Measurements from ENCODE around the gene ADTRP.

Gene ADTRP

GRCh38 chr6:11722805-11723631 is 55.6 kb downstream of the ADTRP start:
- no peak for DNase-seq

DNA sequence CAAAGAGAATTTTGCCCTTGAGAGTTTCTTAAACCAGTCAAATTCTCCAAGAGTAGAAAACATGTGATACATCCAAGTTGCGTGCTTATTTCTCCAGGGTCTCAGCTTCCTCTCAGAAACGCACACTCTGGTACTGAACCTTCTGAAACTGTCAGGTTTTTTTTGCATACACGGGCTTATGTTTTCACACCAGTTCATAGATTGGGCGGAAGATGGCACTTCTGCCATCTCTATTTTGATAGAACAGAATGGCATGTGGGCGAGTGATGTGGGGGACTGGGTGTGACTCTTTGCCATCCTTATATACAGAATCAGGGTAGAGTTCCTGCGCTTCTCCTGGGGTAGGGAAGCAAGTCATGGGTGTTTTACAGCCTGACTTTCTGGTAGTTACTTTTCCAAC is 56.4 kb downstream of the ADTRP start:
- DNase-seq = no peak

DNA sequence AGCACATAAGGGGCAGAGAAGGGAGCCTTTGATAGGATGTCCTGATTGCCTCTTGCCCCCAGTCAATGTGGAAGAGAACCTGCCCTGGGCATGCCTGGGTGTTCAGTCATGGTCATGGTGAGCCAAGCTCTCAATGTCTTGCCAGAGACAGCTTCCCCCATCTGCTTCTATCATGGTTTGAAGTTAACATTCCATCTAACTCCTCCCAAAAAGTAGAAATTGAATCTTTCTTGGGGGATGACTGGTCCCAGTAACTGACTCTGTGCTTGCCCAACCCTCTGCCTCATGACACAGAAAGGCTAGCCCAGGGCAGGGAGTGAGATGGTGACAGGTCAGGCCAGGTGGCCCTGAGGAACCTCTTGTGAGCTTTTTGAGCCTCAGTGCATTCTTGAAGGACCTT is 60.1 kb downstream of the ADTRP start:
- no peak for DNase-seq

DNA sequence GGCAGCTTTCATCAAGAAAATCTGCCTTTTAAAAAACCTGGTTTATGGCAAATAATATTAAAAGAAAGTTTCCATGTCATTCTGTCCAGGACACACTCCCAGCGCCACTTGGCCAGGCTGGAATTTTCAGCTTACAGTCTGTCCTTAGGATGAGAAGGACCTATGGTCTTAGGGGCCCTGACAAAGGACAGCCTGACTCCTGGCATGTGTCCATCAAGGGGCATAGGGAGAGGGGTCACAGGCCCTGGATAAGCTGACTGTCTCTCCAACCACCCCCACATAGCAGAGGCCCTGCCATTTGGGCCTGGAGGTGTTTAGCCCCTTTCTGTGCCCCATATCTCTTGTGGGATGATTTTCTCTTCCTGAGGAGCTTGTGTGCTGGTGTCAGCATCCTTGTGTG is 60.6 kb downstream of the ADTRP start:
- DNase-seq = no peak

DNA sequence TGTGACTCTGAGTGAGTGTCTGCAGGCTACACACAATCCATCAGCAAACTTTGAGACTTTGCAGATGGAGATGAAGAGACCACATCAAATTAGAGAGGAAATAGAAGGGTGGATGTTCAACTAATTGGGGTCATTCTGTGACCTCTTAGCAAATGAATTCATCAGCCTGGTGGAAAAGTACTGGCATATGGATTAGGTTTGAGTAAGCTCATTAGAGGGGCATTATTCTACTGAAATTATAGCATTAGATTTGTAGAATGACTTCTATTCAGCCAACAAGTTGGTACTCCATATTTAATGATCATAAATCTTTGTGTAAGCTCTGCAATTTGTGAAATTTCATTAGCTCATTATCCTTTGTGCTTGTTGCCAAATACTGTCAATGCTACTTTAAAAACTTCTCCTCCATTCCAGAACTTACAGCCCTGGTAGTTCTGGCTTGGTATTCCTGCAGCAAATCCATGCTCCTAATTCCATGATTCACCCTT is 63.8 kb downstream of the ADTRP start:
- no peak for DNase-seq

DNA sequence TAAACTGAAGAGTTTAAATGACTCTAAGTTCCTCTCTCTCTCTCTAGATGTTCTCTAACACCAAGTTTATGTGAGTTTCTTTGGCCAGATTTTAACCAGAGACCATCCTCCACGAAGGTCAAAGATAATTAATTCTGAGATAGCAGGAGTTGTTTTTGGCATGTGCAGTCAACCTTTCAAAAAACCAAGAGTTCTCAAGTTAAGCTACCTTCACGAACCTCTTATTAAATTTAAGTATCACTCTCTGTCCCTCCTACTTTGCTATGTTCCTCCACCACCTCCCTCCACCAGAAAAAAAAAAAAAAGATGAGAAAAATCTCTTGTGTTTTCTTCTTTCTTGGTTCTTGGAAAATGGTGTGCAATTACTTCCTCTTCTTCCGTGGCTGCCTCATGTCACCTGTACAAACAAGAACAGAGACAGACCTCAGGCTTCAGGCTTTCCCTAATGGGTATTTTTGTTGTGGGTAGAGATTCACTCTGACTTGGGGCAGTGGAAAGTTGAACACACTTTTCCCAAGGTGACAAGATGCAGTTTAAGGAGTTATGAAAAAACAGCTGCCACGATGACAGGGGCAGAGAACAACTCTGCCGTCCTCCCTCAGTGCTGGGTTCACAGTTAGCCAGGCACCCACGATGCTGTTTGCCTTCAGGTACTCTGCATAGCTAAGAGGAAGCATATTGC is 64.3 kb downstream of the ADTRP start:
- no peak for DNase-seq

DNA sequence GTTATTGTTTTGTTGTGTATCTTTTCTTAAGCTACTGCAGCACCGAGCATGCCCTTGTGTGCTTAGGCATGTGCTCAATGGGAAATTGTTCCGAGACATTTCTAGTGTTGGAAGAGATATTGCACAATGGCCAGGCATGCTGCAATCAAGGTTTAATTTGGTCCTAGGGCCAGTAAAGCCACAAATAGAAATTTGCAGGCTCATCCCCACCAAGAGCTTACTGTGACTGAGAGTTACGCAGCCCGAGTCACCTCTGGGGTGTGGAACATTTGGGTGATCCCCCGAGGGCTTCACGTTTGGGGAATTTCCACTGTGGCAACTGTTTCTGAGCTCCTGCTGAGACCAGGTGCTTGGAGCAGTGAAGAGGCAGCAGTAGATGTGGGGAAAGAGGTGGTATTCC is 65.8 kb downstream of the ADTRP start:
- no peak for DNase-seq

GRCh38 chr6:11711984-11712711 is 66.5 kb downstream of the ADTRP start:
- DNase-seq = no peak

DNA sequence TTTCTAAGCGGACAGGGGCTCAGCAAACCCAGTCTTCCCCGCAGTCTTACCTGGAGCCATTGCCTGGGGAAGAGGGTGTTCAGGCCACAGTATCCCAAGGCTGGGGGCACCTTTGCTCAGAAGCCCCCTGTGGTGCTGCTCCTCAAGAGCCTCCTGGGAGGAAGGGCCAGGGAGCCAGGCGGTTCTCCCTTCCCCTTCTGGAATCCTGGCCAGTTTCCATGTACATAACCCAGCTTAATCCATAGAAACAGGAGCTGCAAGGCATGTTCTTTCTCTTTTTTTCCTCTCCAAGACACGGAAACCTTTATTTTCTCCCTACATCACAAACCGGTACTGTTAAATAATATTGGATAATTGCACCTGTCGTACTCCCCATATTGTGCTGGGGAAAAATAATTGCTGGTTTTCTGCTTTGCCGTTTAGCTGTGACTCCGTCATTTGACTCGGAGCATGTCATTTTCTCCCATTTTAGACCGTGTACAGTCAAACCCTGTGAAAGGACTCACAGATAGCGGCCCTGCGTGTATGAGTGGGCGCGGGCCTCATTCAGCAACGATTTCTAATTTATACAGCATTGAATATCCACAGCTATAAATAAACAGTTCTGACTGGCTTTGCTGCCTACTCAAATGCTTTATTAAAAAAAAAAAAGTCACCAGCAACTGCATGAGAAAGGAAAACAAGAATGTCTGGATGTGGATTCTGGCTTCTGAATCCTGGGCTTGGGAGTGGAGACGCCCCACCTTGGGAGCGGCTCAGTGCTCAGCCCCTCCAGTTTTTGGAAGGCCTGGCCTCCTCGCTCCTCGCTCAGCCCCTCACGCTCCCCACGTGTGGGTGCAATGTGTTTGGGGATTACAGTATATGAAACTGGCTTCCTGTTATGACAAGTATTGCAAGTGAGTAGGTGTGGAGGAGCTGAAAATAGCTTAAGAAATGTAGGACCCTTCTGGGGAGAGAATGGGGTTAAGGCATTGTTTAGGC is 67.3 kb downstream of the ADTRP start:
- DNase-seq = no peak

GRCh38 chr6:11710311-11710761 is 68.3 kb downstream of the ADTRP start:
- no peak for DNase-seq

GRCh38 chr6:11706171-11706570 is 72.4 kb downstream of the ADTRP start:
- DNase-seq = no peak

DNA sequence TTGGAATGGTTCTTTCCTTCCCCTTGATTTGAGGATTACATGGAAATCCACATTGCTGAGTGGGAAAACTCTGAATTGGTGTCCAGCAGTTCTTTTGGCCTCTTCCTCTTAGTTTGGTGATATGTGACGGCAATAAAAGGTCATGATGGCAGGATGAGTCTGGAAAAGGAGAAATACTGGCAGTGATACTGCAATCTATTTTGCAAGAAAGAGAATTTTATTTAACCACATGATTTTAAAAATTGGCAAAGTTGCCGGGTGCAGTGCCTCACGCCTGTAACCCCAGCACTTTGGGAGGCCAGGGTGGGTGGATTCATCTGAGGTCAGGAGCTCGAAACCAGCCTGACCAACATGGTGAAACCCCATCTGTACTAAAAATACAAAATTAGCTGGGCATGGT is 73.1 kb downstream of the ADTRP start:
- no peak for DNase-seq

GRCh38 chr6:11705069-11705468 is 73.5 kb downstream of the ADTRP start:
- no peak for DNase-seq

DNA sequence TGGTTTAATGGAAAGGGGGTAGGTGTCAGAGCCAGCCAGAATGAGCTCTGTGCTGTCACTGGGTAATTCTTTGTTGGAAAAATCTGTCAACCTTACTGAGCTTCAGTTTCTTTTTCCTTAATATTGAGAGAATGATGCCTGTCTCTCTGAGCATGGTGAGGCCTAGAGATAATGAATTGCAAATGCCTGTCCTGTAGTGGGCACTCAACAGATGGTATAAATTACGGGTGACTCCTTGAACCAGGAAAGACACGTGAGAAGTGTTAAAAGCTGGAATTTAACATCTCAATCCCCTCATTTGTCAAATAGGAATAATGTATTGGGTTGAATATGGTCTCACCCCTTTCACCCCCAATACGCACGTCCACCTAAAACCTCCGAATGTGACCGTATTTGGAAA is 74.9 kb downstream of the ADTRP start:
- DNase-seq = no peak

DNA sequence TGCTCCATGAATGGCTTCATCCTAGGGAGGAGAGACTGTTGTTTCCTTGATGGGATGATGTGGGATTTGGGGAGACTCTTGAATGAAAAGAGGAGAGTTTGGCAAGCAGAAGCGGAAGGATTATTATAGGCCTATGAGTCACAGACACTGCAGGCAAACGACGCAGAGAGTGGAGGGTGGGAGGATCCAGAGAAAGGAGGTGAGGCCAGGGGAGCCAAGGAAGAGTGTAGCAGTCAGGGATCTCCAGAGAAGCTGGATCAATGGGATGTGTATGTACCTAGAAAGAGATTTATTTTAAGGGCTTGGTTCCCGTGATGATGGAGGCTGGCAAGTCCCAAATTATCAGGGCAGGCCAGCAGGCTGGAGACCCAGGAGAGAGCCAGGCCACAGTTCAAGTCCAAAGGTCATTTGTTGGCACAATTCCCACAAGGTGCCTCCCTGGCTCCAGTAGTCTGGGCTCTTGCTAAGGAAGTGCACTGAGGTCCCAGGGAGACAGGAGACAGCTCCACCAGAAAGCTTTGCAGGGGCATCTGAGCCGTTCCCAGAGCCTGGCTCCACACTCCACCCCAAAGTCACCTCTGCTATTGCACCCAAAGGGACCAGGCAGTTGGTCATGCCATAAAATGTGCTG is 76.0 kb downstream of the ADTRP start:
- no peak for DNase-seq

GRCh38 chr6:11702089-11702488 is 76.5 kb downstream of the ADTRP start:
- DNase-seq = no peak

GRCh38 chr6:11701573-11701972 is 77.0 kb downstream of the ADTRP start:
- DNase-seq = no peak

DNA sequence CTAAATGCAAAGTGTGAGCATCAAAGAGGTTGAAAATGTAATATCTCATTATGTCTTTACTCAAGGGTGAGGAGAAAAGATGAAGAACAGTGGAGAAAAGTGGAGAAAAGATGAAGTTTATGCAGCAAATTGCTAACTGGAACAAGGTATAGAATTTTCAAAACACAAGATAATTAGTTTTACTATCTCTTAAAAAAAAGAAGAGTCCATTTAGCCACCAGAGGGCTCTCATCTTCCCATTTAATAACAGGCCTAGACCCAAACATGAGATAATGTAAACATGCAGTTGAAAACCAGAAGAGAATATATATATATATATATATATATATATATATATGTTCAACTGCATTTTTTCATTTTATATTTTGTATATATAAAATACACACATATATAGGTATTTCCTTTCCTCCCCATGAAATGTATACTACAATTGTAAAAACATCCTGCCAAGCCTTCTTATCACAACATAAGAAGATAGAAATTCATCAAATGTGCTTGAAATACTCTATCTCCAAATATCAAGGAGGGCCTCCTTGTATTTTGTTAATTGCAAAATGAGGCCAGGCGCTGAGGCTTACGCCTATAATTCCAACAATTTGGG is 78.4 kb downstream of the ADTRP start:
- peak in 1 of 2 experiments; percentile 5 for DNase-seq

DNA sequence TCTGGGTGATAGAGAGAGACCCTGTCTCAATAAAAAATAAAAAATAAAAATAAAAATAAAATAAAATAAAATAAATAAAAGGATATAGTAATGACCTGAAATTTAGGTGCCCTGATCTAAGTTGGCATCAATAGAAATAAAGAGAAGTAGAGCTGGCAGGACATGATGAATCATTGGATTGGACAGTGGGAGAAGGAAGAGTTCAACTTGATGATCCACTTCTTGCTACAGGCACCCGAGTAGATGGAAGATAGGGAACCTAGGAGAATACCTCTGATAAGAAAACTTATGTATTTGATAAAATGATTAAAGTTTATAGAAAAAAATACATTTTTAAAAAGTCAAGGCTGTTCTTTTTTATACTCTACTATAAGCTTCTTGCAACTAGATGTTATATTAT is 79.0 kb downstream of the ADTRP start:
- DNase-seq = no peak

DNA sequence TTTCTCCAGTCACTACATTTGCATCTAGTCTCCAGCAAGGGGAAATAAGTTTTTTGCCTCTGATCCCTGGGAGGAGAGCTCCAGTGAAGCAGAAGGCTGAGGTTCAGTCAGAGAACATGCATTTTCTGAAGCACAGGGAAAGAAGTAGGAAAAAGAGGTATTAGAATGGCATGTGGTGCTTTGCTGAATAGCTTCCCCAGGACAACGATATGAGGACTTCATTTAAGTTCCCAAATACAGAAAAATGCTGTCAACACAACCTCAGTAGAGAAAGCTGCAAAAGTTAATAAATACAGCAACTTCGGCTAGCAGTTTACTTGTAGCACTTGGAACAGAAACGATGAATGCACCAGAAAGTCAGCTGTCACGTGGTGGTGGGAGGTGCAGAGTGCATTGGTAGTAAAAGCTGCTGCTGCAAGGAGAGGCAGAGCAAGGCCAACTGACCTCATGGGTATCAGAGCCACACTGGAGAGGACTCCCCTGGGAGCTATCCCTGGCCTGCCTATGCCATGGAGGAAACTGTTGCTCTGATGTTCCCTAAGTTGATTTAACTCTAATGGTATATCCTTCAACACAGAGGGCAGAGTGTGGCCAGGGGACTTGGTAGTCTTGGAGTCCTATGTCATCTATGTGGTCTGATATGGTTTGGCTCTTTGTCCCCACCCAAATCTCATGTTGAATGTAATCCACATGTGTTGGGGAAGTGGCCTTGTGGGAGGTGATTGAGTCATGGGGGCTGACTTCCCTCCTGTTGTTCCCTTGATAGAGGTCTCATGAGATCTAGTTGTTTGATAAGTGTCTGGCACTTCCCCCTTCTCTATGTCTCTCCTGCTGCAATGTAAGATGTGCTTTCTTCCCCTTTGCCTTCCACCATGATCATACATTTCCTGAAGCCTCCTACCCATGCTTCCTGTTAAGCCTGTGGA is 85.9 kb downstream of the ADTRP start:
- DNase-seq = no peak

Data from NCI-H1930 (cell line).